Motor neuron (in vitro differentiated cells): ENCODE data around the gene CTSO. TPM values are rescaled to one million over a fixed set of nuclear protein-coding genes. Genes with fewer than 3 reads are reported as not detected.

Experiments used
- ATAC-seq, 8 experiments: fragments of 200-7000 bp; cut with Tn5 transposase; replicated peaks in 6 of 8; 2 replicates each; pipeline ENCODE4 v1.8.0; 2021; ENCODE audit warnings: mild to moderate bottlenecking in 8 of 8, moderate library complexity in 8 of 8
- H3K27ac ChIP-seq, 2 donors: fragments of 250-450 bp; sonication (Bioruptor Pico); 2 replicates each; pipeline ENCODE4 v1.9.0; 2021; ENCODE audit warnings: antibody characterized with exemption in 2 of 2, mild to moderate bottlenecking in 2 of 2, moderate library complexity in 1 of 2
- H3K4me1 ChIP-seq, 2 donors: fragments of 250-450 bp; sonication (Bioruptor Pico); replicated peaks in 1 of 2; 2 replicates each; pipeline ENCODE4 v1.6.1; 2021; ENCODE audit warnings: antibody characterized with exemption in 2 of 2, mild to moderate bottlenecking in 2 of 2, moderate library complexity in 1 of 2
- H3K4me3 ChIP-seq, 5 donors: fragments of 250-450 bp; sonication (Bioruptor Pico); 2 replicates each; pipeline ENCODE4 v1.9.0; 2021; ENCODE audit warnings: antibody characterized with exemption in 5 of 5, mild to moderate bottlenecking in 5 of 5, moderate library complexity in 4 of 5
- WGBS, 10 experiments: fragments of 450-650 bp; shearing (Covaris generic); methylation state at CpG; one replicate each; pipeline ENCODE4 v1.0.0; 2022; 5-methylcytosine and 5-hydroxymethylcytosine counted together
- in situ Hi-C, 9 experiments: fragments of 400-800 bp; cut with MboI; loops; one replicate each; pipeline ENCODE4 v1.15.0; 2021; ENCODE audit warnings: low sequenced_read_pairs in 9 of 9, low pct_unique_long_range_greater_than_20kb in 2 of 9; ENCODE audit not compliant: unreplicated experiment in 9 of 9
- total RNA-seq, 8 experiments: library from RNA; unstranded; fragments of 300-600 nt; gene quantifications; 2 replicates each; pipeline versions ENCODE4 v1.2.3 to v1.2.4, GENCODE V29; 2022

Gene CTSO
- 10 to 100 TPM in 3 of 8 experiments, 1 to 10 TPM in 3, under 1 TPM in 2; 0.76 to 23.2 (median 6.1) TPM for total RNA-seq

GRCh38 chr4:155953151-155954117 is at the start of gene CTSO:
Gene CTSO, minus strand, starts transcription at chr4:155953866. Its CDS starts 19 bp downstream, at chr4:155953847.
- peak within 1 kb of the TSS; percentile 59 to 84 for H3K27ac ChIP-seq
- 0 to 30% (median 6%) methylated on average over 3 to 28 of the region's 58 CpGs for WGBS, 10 experiments
- in situ Hi-C loops: loop anchor here in 3 of 9 experiments (5.0 to 25.0 kb wide), 3 partner anchors 141 to 541 kb away; no protein-coding TSS in a partner anchor
- peak within 1 kb of the TSS; percentile 39 to 49 (median 47) for H3K4me3 ChIP-seq
- no peaks in the 10 kb centered on the region for H3K4me1 ChIP-seq
- ATAC-seq: peak; percentile 94 to 99 (median 97)

- Histone ChIP-seq H3K4me1 (peaks cover 0 to 5% of the 10 kb centered on the region in 2 donors), H3K4me3 (no peak overlapping the region), H3K27ac (no peak overlapping the region)
- 17 to 100% (median 91%) methylated on average over 1 to 3 of the region's 3 CpGs for WGBS, 10 experiments
- in situ Hi-C loops: no loop called here
- ATAC-seq: no peak
Measured at GRCh38 chr4:156000491-156000890, 46.8 kb upstream of the CTSO start.

- Histone ChIP-seq H3K27ac (no peak overlapping the region), H3K4me3 (no peak overlapping the region), H3K4me1 (peaks cover 0 to 5% of the 10 kb centered on the region in 2 donors)
- in situ Hi-C loops: no loop called here
- ATAC-seq: peak in 6 of 8 experiments; percentile 25 to 87 (median 53)
- 19 to 100% (median 50%) methylated on average over 1 to 7 of the region's 7 CpGs; no CpG with 5 or more reads in 3 of the 10 experiments for WGBS, 10 experiments
Measured at GRCh38 chr4:155999725-156000124, 46.1 kb upstream of the CTSO start.

- in situ Hi-C loops: no loop called here
- no peak for ATAC-seq
- Histone ChIP-seq H3K4me1 (peaks cover 0 to 5% of the 10 kb centered on the region in 2 donors), H3K4me3 (no peak overlapping the region), H3K27ac (no peak overlapping the region)
Measured at GRCh38 chr4:155995069-155995468, 41.4 kb upstream of the CTSO start.

- Histone ChIP-seq H3K4me1 (peaks cover 11 to 14% of the 10 kb centered on the region in 2 donors), H3K27ac (no peak overlapping the region), H3K4me3 (no peak overlapping the region)
- in situ Hi-C loops: no loop called here
- ATAC-seq: peak in 4 of 8 experiments; percentile 26 to 79 (median 37)
- WGBS, 10 experiments: 26 to 100% (median 87%) methylated on average over 2 to 4 of the region's 4 CpGs
Measured at GRCh38 chr4:155984106-155984797, 30.6 kb upstream of the CTSO start.

- in situ Hi-C loops: no loop called here
- H3K27ac ChIP-seq: no peak overlapping the region
- ATAC-seq: peak in 5 of 8 experiments; percentile 42 to 90 (median 61)
- no peak overlapping the region for H3K4me3 ChIP-seq
- 0 to 45% (median 18%) methylated on average over 1 to 2 of the region's 2 CpGs for WGBS, 10 experiments
- H3K4me1 ChIP-seq: peaks cover 11 to 14% of the 10 kb centered on the region in 2 donors
Measured at GRCh38 chr4:155982736-155983385, 29.2 kb upstream of the CTSO start.

GRCh38 chr4:155978810-155979209 is 25.1 kb upstream of the CTSO start:
- in situ Hi-C loops: no loop called here
- ATAC-seq: no peak
- Histone ChIP-seq H3K4me1 (peaks cover 5 to 11% of the 10 kb centered on the region in 2 donors), H3K4me3 (no peak overlapping the region), H3K27ac (no peak overlapping the region)
- WGBS, 10 experiments: 62 to 100% (median 82%) methylated on average over 1 to 4 of the region's 4 CpGs; no CpG with 5 or more reads in 2 of the 10 experiments

GRCh38 chr4:155975511-155975910 is 21.8 kb upstream of the CTSO start:
- WGBS, 10 experiments: 100% methylated on average over 2 of the region's 2 CpGs; no CpG with 5 or more reads in 7 of the 10 experiments
- Histone ChIP-seq H3K4me1 (no peaks in the 10 kb centered on the region), H3K4me3 (no peak overlapping the region), H3K27ac (no peak overlapping the region)
- in situ Hi-C loops: no loop called here
- no peak for ATAC-seq

GRCh38 chr4:155974996-155975395 is 21.3 kb upstream of the CTSO start:
- ATAC-seq: peak in 2 of 8 experiments; percentile 23 to 24
- H3K27ac ChIP-seq: no peak overlapping the region
- in situ Hi-C loops: loop anchor here in 1 of 9 experiments (25.0 kb wide), 1 partner anchor 563 kb away; no protein-coding TSS in a partner anchor
- 0 to 77% (median 6%) methylated on average over 1 to 3 of the region's 3 CpGs; no CpG with 5 or more reads in 3 of the 10 experiments for WGBS, 10 experiments
- no peak overlapping the region for H3K4me3 ChIP-seq
- H3K4me1 ChIP-seq: no peaks in the 10 kb centered on the region

GRCh38 chr4:155974476-155974749 is 20.7 kb upstream of the CTSO start:
- no peak overlapping the region for H3K27ac ChIP-seq
- peak in 1 of 8 experiments; percentile 19 for ATAC-seq
- 33 to 100% (median 100%) methylated on average over 1 of the region's 1 CpG; no CpG with 5 or more reads in 3 of the 10 experiments for WGBS, 10 experiments
- in situ Hi-C loops: loop anchor here in 1 of 9 experiments (25.0 kb wide), 1 partner anchor 562 kb away; no protein-coding TSS in a partner anchor
- no peaks in the 10 kb centered on the region for H3K4me1 ChIP-seq
- no peak overlapping the region for H3K4me3 ChIP-seq

GRCh38 chr4:155973639-155974475 is 20.2 kb upstream of the CTSO start:
- ATAC-seq: peak in 2 of 8 experiments; percentile 19 to 26
- in situ Hi-C loops: loop anchor here in 1 of 9 experiments (25.0 kb wide), 1 partner anchor 562 kb away; no protein-coding TSS in a partner anchor
- Histone ChIP-seq H3K27ac (no peak overlapping the region), H3K4me3 (no peak overlapping the region), H3K4me1 (no peaks in the 10 kb centered on the region)
- WGBS, 10 experiments: 27 to 90% (median 68%) methylated on average over 2 to 7 of the region's 8 CpGs

GRCh38 chr4:155972098-155972497 is 18.4 kb upstream of the CTSO start:
- in situ Hi-C loops: loop anchor here in 1 of 9 experiments (25.0 kb wide), 1 partner anchor 560 kb away; no protein-coding TSS in a partner anchor
- H3K4me1 ChIP-seq: peaks cover 1 to 3% of the 10 kb centered on the region in 2 donors
- peak in 3 of 8 experiments; percentile 79 to 89 (median 86) for ATAC-seq
- H3K27ac ChIP-seq: no peak overlapping the region
- 0 to 92% (median 46%) methylated on average over 1 to 4 of the region's 4 CpGs; no CpG with 5 or more reads in 1 of the 10 experiments for WGBS, 10 experiments
- H3K4me3 ChIP-seq: no peak overlapping the region
